ENCODE measurements around the gene INAFM2.
A peak's percentile ranks its signal among the peaks of the same experiment; 100 is the strongest.

INAFM2 gene

GRCh38 chr15:40345225-40345866 lies 21.9 kb downstream of the INAFM2 start:
- DNase-seq, result no peak

GRCh38 chr15:40345867-40346578 lies 22.5 kb downstream of the INAFM2 start:
- no peak for DNase-seq

- no peak for DNase-seq
Observed at GRCh38 chr15:40346579-40347558, 23.4 kb downstream of the INAFM2 start.

GRCh38 chr15:40347559-40348473 lies 24.3 kb downstream of the INAFM2 start:
- no peak for DNase-seq

- no peak for DNase-seq
Observed at GRCh38 chr15:40348474-40348870, 25.0 kb downstream of the INAFM2 start.

GRCh38 chr15:40349163-40349562 lies 25.7 kb downstream of the INAFM2 start:
- DNase-seq, result no peak

- DNase-seq, result no peak
Observed at GRCh38 chr15:40352281-40352901, 28.9 kb downstream of the INAFM2 start.

GRCh38 chr15:40353697-40354096 lies 30.2 kb downstream of the INAFM2 start:
- DNase-seq, result no peak

GRCh38 chr15:40354408-40355171 lies 31.1 kb downstream of the INAFM2 start:
- no peak for DNase-seq

- DNase-seq, result no peak
Observed at GRCh38 chr15:40355976-40356585, 32.6 kb downstream of the INAFM2 start.

GRCh38 chr15:40357246-40357645 lies 33.8 kb downstream of the INAFM2 start:
- DNase-seq, result no peak

- peak; percentile 86 for DNase-seq
Observed at GRCh38 chr15:40357723-40358470, 34.4 kb downstream of the INAFM2 start, which contains the start of gene DISP2. Gene DISP2, plus strand, starts transcription at chr15:40358219. Its CDS starts 103 bp downstream, at chr15:40358322.

GRCh38 chr15:40358471-40359353 lies 35.2 kb downstream of the INAFM2 start:
- peak; percentile 55 for DNase-seq

- DNase-seq, result no peak
Observed at GRCh38 chr15:40360015-40360414, 36.5 kb downstream of the INAFM2 start.

- DNase-seq, result no peak
Observed at GRCh38 chr15:40361640-40362039, 38.1 kb downstream of the INAFM2 start.

- no peak for DNase-seq
Observed at GRCh38 chr15:40363611-40364010, 40.1 kb downstream of the INAFM2 start.

GRCh38 chr15:40364251-40364650 lies 40.8 kb downstream of the INAFM2 start:
- DNase-seq, result no peak

- no peak for DNase-seq
Observed at GRCh38 chr15:40365016-40365415, 41.5 kb downstream of the INAFM2 start.

Data from activated CD8-positive, alpha-beta memory T cell treated with anti-CD3 and anti-CD28 coated beads, Interleukin-2, amount 50 U/mL, for 4 hours (primary cell).